ENCODE measurements around the gene TWF2. TPM values are rescaled to one million over a fixed set of nuclear protein-coding genes. Genes with fewer than 3 reads are reported as not detected.

Gene TWF2
- total and polyA plus RNA-seq, 9 donors, result 14.3 to 56.3 (median 41.2) TPM

DNA sequence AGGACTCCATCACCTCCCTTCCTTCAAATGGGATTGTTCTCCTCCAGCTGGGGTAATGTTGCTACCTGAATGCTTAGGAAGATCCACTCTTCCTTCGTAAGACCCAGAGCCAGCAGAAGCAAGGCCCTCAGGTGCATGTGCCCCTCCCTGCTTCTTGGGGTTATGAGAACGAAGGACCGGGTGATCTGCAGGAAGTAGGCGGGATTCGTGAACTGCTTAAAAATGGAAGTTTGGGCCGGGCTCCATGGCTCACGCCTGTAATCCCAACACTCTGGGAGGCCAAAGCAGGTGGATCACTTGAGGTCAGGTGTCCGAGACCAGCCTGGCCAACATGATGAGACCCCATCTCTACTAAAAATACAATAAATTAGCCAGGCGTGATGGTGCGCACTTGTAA, 21.6 kb downstream of the TWF2 start:
- Histone ChIP-seq H3K4me1 (ENCODE audit: insufficient read depth) (peaks cover 15% of the 10 kb centered on the region), H3K36me3 (no peaks in the 10 kb centered on the region), H3K4me3 (no peak overlapping the region), H3K27me3 (no peaks in the 10 kb centered on the region), H3K9me3 (no peaks in the 10 kb centered on the region), H3K27ac (no peak overlapping the region)
- TF ChIP-seq EP300 (IDR thresholded peaks at IDR 0.05) (no peak), POLR2A (IDR thresholded peaks at IDR 0.05) (no peak)
- TF ChIP-seq, protein P1, sequence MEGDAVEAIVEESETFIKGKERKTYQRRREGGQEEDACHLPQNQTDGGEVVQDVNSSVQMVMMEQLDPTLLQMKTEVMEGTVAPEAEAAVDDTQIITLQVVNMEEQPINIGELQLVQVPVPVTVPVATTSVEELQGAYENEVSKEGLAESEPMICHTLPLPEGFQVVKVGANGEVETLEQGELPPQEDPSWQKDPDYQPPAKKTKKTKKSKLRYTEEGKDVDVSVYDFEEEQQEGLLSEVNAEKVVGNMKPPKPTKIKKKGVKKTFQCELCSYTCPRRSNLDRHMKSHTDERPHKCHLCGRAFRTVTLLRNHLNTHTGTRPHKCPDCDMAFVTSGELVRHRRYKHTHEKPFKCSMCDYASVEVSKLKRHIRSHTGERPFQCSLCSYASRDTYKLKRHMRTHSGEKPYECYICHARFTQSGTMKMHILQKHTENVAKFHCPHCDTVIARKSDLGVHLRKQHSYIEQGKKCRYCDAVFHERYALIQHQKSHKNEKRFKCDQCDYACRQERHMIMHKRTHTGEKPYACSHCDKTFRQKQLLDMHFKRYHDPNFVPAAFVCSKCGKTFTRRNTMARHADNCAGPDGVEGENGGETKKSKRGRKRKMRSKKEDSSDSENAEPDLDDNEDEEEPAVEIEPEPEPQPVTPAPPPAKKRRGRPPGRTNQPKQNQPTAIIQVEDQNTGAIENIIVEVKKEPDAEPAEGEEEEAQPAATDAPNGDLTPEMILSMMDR (IDR thresholded peaks at IDR 0.05), result no peak
- DNase-seq, result peak in 1 of 5 donors; percentile 30
- WGBS, 3 donors, result 65 to 77% (median 74%) methylated on average over 10 of the region's 10 CpGs
- intact Hi-C loops (cut with DNase I), result no loop called here

DNA sequence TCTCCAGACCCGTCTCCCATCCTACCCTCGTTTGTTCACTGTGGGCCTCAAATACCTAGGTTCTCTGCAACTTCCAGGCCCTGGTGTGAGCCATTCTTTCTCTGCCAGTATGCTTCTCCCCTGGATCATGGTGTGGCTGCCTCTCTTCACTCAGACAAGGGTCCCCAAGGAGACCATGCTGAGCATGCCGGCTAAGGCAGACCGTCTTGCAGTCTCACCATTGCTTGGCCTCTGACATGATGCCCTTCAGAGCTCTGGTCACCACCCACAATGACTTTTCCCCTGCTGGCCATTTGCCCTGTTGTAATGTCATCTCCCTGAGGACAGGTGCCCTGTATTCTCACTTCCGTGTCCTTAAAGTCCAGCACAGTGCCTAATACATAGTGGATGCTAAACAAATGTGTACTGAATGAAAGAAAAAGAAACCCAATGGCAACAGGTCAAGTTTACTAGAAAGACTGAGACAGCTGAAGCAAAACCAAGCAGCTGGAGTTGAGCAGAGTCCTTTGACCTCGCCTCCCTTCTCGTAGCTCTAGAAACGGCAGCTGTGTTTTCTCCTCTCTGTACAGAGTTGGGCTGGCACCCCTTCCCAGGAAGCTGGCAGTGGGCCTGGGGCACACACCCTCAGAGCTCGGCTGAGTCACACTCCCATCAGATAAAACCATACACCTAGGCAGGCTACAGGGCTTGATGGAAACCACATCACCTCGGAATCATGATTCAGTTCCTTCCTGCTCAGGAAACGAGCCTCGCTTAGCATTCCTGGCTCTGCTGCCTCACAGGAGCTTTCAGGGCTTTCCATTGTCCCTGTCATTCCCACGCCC, 22.2 kb downstream of the TWF2 start:
- intact Hi-C loops (cut with DNase I), result no loop called here
- H3K27ac ChIP-seq, result no peak overlapping the region
- WGBS, 3 donors, result 14 to 25% (median 18%) methylated on average over 13 of the region's 13 CpGs

DNA sequence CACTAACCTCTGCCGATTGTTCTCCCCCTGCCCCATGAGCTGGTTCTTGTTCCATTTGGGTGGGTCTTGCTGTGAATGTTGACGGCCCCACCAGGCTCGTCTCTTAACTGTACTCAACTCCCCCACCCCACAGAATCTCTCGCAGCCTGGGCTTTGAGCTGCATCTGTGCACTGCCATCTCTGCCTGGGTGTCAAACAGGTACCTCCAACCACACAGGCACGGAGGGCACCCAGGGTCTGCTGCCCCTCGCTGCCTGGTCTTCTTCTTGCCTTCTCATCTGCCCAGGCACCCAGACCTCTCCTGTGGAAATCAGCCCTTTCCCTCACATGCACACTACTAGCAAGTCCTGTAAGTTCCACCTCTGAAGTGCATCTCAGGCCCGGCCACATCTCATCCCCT, 23.6 kb downstream of the TWF2 start:
- H3K4me3 ChIP-seq, result no peak overlapping the region
- peaks cover 6% of the 10 kb centered on the region for H3K4me1 ChIP-seq (ENCODE audit: insufficient read depth)
- no peak overlapping the region for H3K27ac ChIP-seq
- H3K36me3 ChIP-seq, result no peaks in the 10 kb centered on the region
- TF ChIP-seq EP300 (IDR thresholded peaks at IDR 0.05), result no peak
- TF ChIP-seq, protein P1 (IDR thresholded peaks at IDR 0.05), result no peak
- TF ChIP-seq POLR2A (IDR thresholded peaks at IDR 0.05), result no peak
- no peaks in the 10 kb centered on the region for H3K27me3 ChIP-seq
- no peaks in the 10 kb centered on the region for H3K9me3 ChIP-seq
- intact Hi-C loops (cut with DNase I), result no loop called here
- DNase-seq, result no peak
- 88 to 96% (median 93%) methylated on average over 7 of the region's 7 CpGs for WGBS, 3 donors

More for the DNA sequence above, 22.2 kb downstream of the TWF2 start:
- Histone ChIP-seq H3K4me1 (ENCODE audit: insufficient read depth) (peaks cover 10% of the 10 kb centered on the region), H3K36me3 (no peaks in the 10 kb centered on the region), H3K9me3 (no peaks in the 10 kb centered on the region), H3K4me3 (no peak overlapping the region), H3K27me3 (no peaks in the 10 kb centered on the region)
- DNase-seq, result peak; percentile 55 to 81 (median 68)
- TF ChIP-seq EP300 (IDR thresholded peaks at IDR 0.05) (no peak), POLR2A (IDR thresholded peaks at IDR 0.05) (no peak)
- TF ChIP-seq, protein P1 (IDR thresholded peaks at IDR 0.05), result no peak

DNA sequence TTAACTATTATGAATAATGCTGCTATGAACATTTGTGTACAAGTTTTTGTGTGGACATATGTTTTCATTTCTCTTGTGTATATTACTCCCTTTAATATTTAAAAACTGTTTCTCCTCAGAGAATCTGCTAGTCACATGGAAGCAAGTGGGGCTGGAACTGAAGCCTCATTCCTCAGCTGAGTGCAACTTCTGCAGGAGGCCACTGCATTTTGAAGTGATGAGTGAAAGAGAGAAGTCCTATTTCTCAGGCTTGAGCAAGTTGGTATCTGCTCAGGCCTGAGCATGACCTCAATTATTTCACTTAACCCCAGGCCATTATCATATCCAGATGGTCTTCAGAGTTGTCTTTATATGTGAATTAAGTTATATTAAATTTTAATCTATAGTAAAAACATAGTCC, 25.1 kb downstream of the TWF2 start:
- peaks cover 6% of the 10 kb centered on the region for H3K4me1 ChIP-seq (ENCODE audit: insufficient read depth)
- no peaks in the 10 kb centered on the region for H3K9me3 ChIP-seq
- H3K27me3 ChIP-seq, result no peaks in the 10 kb centered on the region
- no peak for TF ChIP-seq POLR2A (IDR thresholded peaks at IDR 0.05)
- TF ChIP-seq, protein P1 (IDR thresholded peaks at IDR 0.05), result no peak
- no peak for TF ChIP-seq EP300 (IDR thresholded peaks at IDR 0.05)
- no peak overlapping the region for H3K4me3 ChIP-seq
- H3K27ac ChIP-seq, result no peak overlapping the region
- H3K36me3 ChIP-seq, result no peaks in the 10 kb centered on the region
- intact Hi-C loops (cut with DNase I), result no loop called here
- DNase-seq, result no peak
